NCI-H526 (cell line): Measurements from ENCODE around the gene ARHGAP4.

Source experiments
- DNase-seq, 2 experiments: peaks; one replicate each; lab custom pipeline; 2025; lab: John Stamatoyannopoulos, UW

The ARHGAP4 gene

GRCh38 chrX:153927672-153927921 is 1.5 kb upstream of the ARHGAP4 start:
- no peak for DNase-seq

DNA sequence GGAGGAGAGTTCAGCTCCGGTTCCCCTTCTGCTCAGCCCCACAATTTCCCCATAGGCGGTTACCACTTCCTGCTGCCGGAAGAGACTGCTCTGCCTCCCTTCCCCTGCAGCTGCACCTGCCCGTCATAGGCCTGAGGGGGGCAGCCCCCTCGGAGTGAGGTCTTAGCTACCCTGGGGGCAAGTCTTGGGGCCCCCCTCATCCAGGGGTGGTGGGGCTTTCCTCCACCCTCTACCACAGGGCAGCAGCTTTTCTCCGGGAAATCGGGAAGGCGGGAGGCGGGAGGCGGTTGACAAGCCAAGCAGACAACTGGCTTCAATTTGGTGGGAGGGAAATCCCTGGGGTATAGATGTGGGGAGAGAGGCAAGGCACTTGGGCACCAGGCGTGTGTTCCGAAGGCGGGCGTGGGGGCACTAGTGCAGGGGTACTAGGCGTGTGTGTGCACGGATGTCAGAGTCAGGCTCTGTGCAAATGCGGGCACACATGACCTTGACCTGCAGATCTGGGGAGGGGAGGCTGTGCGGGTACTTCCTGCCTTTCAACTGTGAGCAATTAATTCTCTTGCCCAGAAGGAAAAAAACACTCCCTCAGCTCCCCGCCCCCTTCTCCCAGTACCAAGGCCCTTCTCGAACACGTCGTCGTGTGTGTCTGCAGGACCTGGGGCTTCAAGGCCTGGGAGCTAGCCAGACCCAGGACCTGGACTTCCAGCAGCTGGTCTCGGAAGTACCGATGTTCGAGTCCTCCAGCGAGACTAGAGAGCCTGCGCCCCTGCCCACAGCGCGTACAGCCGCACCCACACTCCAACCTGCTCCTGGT is 1.0 kb upstream of the ARHGAP4 start:
- peak; percentile 50 to 79 for DNase-seq

DNA sequence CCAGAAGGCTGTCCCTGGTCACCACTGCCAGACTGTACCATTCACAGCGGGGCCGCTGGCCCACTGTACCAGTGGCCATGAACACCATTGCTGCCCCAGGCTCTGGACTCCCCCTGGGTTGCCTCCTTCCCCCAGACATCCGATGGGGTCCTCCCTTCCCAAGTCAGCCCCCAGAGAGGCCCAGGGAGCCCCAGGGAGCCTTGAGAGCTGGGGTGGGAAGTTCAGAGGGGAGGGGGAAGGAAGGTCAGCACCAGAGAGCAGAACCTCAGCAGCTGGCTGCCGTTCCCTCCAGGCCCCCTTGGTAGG is 441 bp upstream of the ARHGAP4 start:
- peak in 1 of 2 experiments; percentile 51 for DNase-seq

DNA sequence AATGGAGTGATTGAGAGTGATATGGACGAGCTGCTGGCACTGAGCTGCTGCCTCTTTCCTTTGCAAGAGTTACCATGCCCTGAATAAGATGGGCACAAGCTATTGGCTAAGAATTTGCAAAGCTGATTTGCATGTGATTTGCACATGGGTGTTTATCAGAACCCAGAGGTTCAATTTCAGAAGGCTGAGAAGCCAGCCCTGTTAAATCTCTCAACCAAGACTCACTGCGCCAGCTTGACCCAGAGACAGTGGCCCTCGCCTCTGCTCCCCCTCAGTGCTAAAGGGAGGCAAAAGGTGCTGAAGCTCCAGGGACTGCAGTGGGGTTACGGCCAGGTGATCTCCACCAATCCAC is 701 bp downstream of the ARHGAP4 start:
- peak; percentile 92 to 93 for DNase-seq

- DNase-seq: peak; percentile 68 to 86
These were observed 1.8 kb downstream of the ARHGAP4 start for GRCh38 chrX:153924149-153924861.

DNA sequence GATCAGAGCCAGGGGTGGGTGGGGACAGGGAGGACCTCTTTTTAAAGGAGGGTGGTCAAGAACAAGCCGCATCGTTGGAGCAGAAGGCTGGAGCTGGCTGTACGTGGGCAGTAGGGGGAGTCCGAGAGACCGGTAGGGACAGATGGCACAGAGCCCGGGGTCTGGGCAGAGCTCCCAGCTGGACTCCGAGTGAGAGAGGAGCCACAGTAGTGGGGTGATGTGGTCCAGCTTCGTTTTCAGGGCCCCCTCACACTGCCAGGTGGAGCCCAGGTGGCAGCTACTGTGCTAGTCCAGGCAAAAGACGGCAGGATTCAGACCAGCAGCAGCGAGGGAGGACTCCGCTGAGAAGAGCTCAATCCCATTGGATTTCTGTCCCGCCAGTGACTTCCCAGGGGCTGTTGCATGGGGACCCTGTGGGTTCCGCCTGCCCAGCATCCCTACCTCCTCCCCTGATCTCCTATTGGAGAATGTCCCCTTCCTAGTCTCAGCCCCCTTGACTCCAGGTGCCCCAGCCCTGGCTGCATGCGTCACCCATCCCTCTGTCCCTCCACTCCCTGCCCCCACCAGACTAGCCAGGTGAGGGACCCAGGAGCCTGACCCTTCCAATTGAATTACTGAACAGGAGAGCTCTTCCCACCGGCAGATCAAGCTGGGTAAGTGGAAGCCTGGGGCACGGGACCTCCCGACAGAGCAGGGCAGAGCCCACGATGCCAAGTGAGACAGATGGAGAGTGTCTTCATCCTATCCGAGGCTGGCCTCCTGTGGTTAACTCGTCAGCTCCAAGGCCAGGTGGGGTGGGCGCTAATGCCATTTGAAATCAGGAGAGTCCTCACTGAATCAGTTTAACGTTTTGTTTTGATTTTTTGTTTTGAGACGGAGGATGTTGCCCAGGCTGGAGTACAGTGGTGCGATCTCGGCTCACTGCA is 2.9 kb downstream of the ARHGAP4 start:
- DNase-seq: peak in 1 of 2 experiments; percentile 42

- no peak for DNase-seq
These were observed 4.3 kb downstream of the ARHGAP4 start for GRCh38 chrX:153921511-153922446.

GRCh38 chrX:153921070-153921469 is 5.0 kb downstream of the ARHGAP4 start:
- no peak for DNase-seq

- no peak for DNase-seq
These were observed 5.5 kb downstream of the ARHGAP4 start for GRCh38 chrX:153920546-153920945.

DNA sequence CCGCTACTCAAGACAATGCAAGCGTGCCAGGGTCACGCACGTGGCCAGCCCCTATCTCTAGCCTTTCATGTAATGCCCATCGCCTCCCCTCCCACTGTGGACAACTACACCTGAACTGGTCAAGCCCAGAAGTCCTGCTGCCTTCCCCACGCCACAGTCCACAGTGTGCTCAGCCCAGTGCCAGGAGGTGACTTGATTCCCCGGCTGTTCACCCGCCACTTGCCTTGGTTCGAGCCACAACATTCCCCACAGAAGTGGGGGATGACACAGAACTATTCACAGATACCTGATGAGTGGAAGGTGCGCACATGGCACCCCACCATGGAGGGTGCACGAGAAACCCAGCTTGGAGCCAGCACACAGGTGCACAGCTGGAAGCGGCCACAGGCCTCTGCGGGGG is 6.8 kb downstream of the ARHGAP4 start:
- DNase-seq: no peak

- no peak for DNase-seq
These were observed 8.2 kb downstream of the ARHGAP4 start for GRCh38 chrX:153917869-153918268.

DNA sequence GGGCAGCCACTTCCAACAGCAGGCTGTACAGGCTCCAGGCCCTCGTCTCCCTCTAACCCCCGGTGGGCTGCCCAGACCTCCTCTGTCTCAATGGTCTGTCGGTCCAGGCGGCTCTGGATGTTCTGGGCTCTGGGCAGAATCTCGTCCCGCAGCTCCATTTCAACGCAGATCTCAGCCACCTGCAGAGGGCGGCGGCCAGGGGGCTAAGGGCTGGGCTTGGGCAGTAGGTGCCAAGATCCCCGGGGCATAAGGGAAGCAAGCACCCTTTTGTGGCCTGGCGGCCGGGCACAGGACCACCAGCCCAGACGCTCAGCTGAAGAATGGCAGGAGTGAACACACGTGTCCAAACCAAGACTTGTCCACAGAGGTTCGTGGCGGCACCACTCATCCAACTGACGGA is 12.4 kb downstream of the ARHGAP4 start:
- no peak for DNase-seq

DNA sequence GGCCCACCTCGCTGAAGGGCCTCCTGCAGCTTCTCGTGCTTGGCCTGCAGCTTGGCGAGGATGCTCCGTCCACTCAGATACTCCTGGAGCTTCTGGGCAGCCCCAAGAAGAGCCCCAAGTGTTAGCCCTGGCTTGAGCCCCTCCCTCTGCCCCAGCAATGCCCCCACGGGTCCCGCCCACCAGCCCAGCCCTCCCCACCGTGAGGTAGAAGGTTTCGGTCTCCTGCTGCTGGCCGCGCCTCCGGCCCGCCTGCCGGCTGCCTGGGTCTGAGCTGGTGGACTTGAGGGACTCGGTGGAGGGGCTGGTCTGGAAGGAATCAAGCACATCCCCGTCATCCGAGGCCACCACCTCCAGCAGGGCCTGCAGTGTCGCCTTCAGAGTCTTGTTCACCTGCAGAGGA is 12.9 kb downstream of the ARHGAP4 start:
- no peak for DNase-seq

DNA sequence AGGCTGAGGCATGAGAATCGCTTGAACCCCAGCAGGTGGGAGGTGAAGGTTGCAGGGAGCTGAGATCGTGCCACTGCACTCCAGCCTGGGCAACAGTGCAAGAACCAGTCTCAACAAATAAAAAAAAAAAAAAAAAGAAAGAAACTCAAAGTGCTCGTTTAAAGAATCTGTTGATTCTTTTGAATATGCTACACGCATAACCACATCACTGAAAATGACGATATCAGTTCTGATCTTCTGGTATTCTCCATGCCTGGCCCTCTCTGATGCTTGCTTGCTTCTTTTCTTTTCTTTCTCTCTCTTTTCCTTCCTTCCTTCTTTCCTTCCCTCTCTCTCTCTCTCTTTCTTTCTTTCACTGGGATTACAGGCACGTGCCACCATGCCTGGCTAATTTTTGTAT is 14.3 kb downstream of the ARHGAP4 start:
- no peak for DNase-seq

- no peak for DNase-seq
These were observed 15.6 kb downstream of the ARHGAP4 start for GRCh38 chrX:153910446-153910845.

DNA sequence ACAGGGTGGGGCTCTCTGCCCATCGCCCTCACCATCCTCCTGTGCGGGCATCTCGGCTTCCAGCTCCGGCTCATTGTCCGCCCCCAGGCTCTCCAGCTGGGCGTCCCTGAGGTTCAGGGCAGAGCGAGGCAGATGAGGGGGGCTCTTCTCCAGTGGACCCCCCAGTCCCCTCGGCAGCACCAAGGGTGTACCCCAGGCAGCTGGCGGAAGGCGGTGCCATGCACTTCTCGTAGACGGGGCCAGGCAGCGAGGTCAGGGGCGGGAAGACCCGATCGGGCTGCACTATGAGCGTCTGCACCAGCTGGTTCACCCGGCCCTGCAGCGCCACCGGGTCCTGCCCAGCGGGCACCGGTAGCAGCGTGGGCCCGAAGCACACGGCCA is 16.1 kb downstream of the ARHGAP4 start:
- no peak for DNase-seq

- no peak for DNase-seq
These were observed 16.8 kb downstream of the ARHGAP4 start for GRCh38 chrX:153909024-153909979.

DNA sequence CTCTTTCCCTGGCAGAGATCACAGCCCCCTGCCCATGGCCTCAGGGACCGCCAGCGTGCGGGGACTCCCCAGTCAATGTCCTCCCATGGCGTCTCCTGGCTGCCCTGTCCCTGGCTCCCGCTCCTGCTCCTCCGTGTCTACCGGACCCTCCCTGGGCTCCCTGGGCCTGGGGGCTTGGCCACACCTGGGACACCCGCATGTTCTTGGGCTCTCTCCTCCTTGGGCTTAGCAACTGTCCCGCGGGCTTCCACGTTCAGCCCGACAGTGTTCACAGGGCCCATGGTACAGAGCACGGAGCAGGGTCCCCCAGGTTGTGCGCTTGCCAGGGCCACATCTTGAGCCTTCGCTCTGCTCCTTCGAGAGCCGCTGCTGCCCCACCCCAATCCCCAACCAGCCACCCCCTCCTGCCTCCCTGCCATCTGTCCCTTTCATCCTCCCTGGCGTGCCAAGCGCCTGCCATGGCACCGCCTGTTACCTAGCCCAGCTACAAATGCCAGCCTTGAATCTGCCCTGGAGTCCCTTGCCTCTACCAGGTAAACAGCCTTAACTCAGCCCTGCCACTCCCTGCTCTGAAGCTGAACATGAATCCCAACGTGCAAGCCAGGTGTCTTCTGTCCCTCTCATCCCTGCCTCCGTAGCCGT is 17.7 kb downstream of the ARHGAP4 start:
- no peak for DNase-seq

DNA sequence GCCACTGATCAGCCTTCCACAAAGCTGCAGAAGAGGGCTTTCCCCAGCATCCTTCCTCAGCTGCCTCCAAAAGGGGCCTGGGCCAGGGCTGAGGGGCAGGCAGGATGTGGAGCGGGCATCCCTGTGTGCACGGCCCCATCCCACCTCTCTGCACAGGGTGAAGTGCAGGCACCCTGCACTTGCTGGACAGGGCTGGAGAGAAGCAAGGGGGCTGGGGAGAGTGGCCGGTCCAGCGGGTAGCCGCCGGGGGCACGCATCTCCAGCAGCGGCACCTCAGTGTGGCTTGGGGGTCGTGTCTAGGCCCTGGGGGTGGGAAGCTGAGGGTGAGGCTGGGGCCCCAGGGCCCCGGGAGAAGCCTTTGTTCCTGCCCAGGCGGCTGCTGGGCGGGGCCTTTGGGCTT is 18.6 kb downstream of the ARHGAP4 start:
- DNase-seq: no peak
